ENCODE data around the gene KCNC1. TPM values are rescaled to one million over a fixed set of nuclear protein-coding genes. Genes with fewer than 3 reads are reported as not detected.

The KCNC1 gene
- total and polyA plus RNA-seq, 5 donors: 0.06 to 0.16 (median 0.09) TPM; not detected in 2

DNA sequence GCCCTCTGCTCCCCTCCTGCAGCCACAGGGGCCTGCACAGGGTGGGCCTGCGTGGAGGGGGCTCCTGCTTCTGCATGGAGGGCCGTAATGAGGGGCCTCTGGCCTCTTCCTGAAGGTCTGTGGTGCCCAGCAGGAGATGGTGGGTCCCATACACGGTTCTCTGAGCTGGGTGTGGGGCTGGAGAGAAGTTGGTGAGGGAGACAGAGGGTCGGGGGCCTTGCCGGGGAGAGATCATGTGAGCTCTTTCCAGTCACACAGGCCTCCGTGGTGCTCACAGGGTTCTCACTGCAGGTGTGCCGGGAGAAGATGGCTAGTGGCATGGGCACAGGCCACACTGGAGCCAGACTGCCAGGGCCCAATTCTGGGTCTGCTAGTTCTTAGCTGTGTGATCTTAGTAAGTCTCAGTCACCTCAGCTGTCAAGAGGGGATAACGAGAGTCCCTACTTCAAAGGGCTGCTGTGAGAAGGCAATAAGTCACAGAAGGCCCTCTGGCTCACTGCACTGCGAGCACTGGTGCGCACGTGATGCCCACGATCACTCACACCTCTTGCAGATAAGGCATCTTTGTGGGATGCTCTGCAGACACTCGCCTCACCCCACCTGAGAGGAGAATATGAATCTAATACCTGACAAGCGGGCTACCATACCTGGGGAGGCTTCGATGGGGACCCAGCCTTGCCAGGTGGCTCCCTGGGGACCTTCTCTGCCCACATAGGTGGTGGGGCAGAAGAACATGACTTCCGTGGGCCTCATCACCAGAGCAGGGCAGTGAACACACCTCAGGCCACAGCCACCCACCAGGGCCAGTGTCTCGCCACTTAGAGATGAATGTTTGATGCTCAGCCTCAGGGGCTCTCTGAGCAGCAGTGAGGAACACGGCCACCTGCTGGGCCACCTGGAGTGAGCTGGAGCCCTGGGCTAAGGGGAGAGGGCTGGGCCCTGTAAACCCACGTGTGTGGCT, 14.5 kb downstream of the KCNC1 start:
- 80% methylated on average over 19 of the region's 19 CpGs for WGBS
- H3K27ac ChIP-seq (ENCODE audit: low read length): no peak overlapping the region
- H3K4me3 ChIP-seq (ENCODE audit: low read length): no peak overlapping the region
- DNase-seq (peak in 1 of 3 donors; percentile 33), ATAC-seq (peak in 1 of 2 donors; percentile 7)
- no peaks in the 10 kb centered on the region for H3K27me3 ChIP-seq (ENCODE audit: control insufficient read depth, insufficient read depth)
- no peaks in the 10 kb centered on the region for H3K9me3 ChIP-seq (ENCODE audit: control insufficient read depth, low read length)
- no peaks in the 10 kb centered on the region for H3K4me1 ChIP-seq (ENCODE audit: control insufficient read depth, insufficient read depth, low read length)
- intact Hi-C loops (cut with DNase I): no loop called here

DNA sequence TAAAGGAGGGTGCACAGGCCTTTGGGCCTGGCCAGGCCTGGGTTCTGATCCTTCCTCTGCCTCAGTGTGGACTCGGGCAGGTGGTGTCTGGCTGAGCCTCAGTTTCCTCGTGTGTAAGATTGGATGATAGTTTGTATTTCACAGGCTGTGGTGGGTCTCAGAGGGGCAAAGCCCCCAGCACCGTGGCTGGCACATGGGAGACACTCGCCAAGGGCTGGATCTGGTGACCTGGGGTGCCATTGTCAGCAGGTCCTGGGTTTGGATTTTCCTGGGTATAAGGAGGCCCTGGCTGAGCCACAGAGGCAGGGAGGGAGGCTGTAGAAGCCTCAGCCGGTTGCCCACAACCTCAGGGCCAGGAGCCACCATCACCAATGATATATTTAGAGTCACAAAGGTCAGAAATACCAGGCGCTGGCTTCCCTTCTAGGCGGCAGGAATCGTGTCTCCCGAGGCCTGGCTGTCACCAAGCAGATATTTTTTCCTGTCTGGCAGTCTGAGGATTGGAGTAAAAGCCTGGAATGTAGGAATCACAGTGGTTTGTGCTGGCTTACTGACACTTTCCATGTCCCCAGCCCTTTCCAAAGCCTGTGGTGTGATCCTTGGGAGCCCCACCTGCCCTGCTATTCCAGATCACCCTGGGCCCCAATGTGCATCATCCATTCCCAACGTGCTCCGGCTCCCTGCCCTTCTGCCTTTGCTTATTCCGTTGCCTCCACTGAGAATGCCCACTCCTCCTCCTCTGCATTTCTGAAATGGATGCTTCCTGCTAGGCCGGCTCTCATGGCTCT, 15.6 kb downstream of the KCNC1 start:
- WGBS: 49% methylated on average over 13 of the region's 13 CpGs
- DNase-seq (peak in 1 of 3 donors; percentile 16), ATAC-seq (no peak)
- H3K27ac ChIP-seq (ENCODE audit: low read length): no peak overlapping the region
- intact Hi-C loops (cut with DNase I): no loop called here
- H3K4me1 ChIP-seq (ENCODE audit: control insufficient read depth, insufficient read depth, low read length): no peaks in the 10 kb centered on the region
- H3K9me3 ChIP-seq (ENCODE audit: control insufficient read depth, low read length): no peaks in the 10 kb centered on the region
- no peaks in the 10 kb centered on the region for H3K27me3 ChIP-seq (ENCODE audit: control insufficient read depth, insufficient read depth)
- H3K4me3 ChIP-seq (ENCODE audit: low read length): no peak overlapping the region

DNA sequence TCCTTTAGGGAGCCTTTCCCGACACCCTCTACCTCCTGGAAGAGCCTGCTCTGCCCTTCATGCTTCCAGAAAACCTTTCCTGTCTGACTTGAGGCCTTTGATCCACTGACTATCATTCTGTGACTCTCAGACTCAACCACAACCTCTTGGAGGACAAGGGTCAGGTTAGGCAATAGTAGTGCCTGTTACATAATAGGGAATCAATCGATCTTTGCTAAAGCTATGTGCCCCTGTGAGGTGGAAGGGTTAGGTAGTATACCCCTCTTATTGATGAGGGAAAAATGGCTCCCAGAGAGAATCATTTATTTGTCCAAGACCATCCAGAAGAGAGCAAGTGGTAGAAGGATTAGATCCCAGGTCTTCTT, 16.2 kb downstream of the KCNC1 start:
- no peaks in the 10 kb centered on the region for H3K27me3 ChIP-seq (ENCODE audit: control insufficient read depth, insufficient read depth)
- no peaks in the 10 kb centered on the region for H3K9me3 ChIP-seq (ENCODE audit: control insufficient read depth, low read length)
- 73% methylated on average over 2 of the region's 2 CpGs for WGBS
- intact Hi-C loops (cut with DNase I): no loop called here
- DNase-seq: no peak
- no peak for ATAC-seq
- H3K4me3 ChIP-seq (ENCODE audit: low read length): no peak overlapping the region
- no peak overlapping the region for H3K27ac ChIP-seq (ENCODE audit: low read length)
- no peaks in the 10 kb centered on the region for H3K4me1 ChIP-seq (ENCODE audit: control insufficient read depth, insufficient read depth, low read length)

DNA sequence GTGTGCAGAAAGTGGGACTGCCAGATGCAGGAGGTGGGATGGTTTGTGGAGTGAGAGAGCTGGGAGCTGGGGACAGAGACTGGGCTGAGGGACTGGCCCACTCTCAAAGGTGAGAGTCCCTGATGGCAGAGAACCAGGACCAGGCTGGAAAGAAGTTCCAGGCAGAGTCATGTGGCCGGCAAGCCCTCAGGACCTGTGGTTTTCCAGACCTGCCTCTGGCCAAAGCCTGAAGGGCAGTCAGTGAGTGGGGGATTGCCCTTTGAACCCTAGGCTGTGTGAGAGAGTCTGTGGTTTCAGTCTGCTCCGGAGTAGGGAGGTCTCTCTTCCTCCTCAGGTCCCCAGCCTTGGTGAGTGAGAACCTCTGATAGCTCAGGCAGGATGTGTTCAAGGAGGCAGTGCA, 17.0 kb downstream of the KCNC1 start:
- Histone ChIP-seq H3K4me1 (ENCODE audit: control insufficient read depth, insufficient read depth, low read length) (no peaks in the 10 kb centered on the region), H3K27me3 (ENCODE audit: control insufficient read depth, insufficient read depth) (no peaks in the 10 kb centered on the region), H3K9me3 (ENCODE audit: control insufficient read depth, low read length) (no peaks in the 10 kb centered on the region), H3K4me3 (ENCODE audit: low read length) (no peak overlapping the region), H3K27ac (ENCODE audit: low read length) (no peak overlapping the region)
- intact Hi-C loops (cut with DNase I): no loop called here
- DNase-seq: no peak
- ATAC-seq: no peak
- 74% methylated on average over 2 of the region's 2 CpGs for WGBS

DNA sequence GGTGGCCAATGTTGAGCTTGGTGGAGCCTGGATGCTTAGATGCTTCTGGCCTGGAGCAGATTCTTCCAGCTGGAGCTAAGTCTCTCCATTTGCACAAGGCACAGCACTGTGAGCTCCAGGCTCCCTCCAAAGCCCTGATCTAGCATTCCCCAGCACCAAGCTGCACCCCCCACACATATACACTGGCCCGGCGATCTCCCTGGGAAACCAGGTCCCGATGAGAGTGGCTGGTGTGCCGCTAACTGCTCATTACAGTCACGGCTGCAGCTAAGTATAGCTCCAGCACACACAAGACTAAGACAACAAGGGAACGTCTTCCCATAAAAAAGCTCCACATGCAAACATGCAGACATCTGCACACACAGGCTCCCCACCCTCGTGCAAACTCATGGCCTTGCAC, 17.6 kb downstream of the KCNC1 start:
- no peak for ATAC-seq
- Histone ChIP-seq H3K27ac (ENCODE audit: low read length) (no peak overlapping the region), H3K9me3 (ENCODE audit: control insufficient read depth, low read length) (no peaks in the 10 kb centered on the region), H3K4me3 (ENCODE audit: low read length) (no peak overlapping the region), H3K27me3 (ENCODE audit: control insufficient read depth, insufficient read depth) (no peaks in the 10 kb centered on the region), H3K4me1 (ENCODE audit: control insufficient read depth, insufficient read depth, low read length) (no peaks in the 10 kb centered on the region)
- WGBS: 76% methylated on average over 7 of the region's 7 CpGs
- DNase-seq: peak in 1 of 3 donors; percentile 16
- intact Hi-C loops (cut with DNase I): no loop called here

DNA sequence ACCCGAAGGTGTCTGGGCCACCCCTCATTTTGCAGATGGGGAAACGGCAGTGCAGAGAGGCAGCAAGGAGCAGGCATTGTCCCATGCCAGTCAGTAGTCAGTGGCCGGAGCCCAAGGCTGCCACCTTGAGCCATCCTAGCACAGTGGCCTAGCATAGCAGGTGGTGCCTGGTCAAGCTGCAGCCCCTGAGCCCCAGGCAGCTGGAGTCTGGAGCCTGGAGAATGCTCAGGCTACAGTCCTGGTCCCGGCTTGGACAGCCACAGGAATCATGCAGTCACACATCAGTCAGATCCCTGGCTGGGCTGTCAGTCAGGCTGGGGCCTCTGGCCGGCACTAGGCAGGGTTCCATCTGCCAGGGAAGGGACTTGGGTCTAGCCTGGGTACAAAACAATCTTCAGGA, 18.6 kb downstream of the KCNC1 start:
- no peaks in the 10 kb centered on the region for H3K27me3 ChIP-seq (ENCODE audit: control insufficient read depth, insufficient read depth)
- no peak overlapping the region for H3K27ac ChIP-seq (ENCODE audit: low read length)
- H3K4me1 ChIP-seq (ENCODE audit: control insufficient read depth, insufficient read depth, low read length): no peaks in the 10 kb centered on the region
- H3K4me3 ChIP-seq (ENCODE audit: low read length): no peak overlapping the region
- intact Hi-C loops (cut with DNase I): no loop called here
- no peak for ATAC-seq
- no peaks in the 10 kb centered on the region for H3K9me3 ChIP-seq (ENCODE audit: control insufficient read depth, low read length)
- WGBS: 70% methylated on average over 5 of the region's 5 CpGs
- DNase-seq: peak in 2 of 3 donors; percentile 2 to 39

DNA sequence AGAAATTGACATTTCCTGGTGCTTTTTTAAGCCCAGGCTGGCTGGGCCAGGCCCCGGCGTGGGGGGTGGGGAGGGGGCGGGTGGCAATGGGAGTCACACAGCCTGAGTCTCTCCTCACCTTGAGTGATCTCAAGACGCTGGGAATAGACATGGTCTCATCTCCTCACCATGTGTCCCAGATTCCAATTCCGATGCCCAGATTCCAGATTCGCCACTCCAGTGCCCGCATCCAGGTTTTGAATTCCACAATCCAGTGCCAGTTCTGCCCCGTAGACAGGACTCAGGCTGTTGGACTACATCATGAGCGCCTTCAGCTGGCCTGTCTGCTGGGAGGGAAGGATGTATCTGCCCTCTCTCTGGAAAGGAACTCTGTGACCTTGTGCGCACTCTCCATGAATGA, 19.1 kb downstream of the KCNC1 start:
- H3K27ac ChIP-seq (ENCODE audit: low read length): no peak overlapping the region
- DNase-seq: no peak

DNA sequence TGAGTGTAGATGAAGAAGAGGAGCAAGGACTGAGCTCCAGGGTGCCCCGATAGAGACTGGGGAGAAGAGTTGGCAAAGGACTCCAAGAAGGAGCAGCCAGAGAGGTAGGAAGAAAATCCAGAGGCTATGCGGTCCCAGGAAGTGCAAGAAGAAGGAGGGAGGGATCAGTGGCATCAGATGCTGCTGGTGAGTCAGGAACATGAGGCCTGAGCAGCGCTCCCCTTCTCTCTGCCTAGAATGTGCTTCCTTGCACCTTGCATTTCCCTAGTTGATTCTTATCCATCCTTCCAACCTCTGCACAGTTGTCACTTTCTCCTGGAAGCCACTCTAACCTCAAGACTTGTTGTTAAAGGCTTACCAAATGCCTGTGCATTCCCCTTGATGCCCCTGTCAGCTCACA, 21.3 kb downstream of the KCNC1 start:
- ATAC-seq (no peak), DNase-seq (no peak)
- H3K27ac ChIP-seq (ENCODE audit: low read length): no peak overlapping the region
- no peaks in the 10 kb centered on the region for H3K27me3 ChIP-seq (ENCODE audit: control insufficient read depth, insufficient read depth)
- no peaks in the 10 kb centered on the region for H3K9me3 ChIP-seq (ENCODE audit: control insufficient read depth, low read length)
- intact Hi-C loops (cut with DNase I): no loop called here
- 63% methylated on average over 3 of the region's 3 CpGs for WGBS
- no peaks in the 10 kb centered on the region for H3K4me1 ChIP-seq (ENCODE audit: control insufficient read depth, insufficient read depth, low read length)
- no peak overlapping the region for H3K4me3 ChIP-seq (ENCODE audit: low read length)

More for the DNA sequence above, 19.1 kb downstream of the KCNC1 start:
- Histone ChIP-seq H3K4me1 (ENCODE audit: control insufficient read depth, insufficient read depth, low read length) (no peaks in the 10 kb centered on the region), H3K27me3 (ENCODE audit: control insufficient read depth, insufficient read depth) (no peaks in the 10 kb centered on the region), H3K9me3 (ENCODE audit: control insufficient read depth, low read length) (no peaks in the 10 kb centered on the region), H3K4me3 (ENCODE audit: low read length) (no peak overlapping the region)
- intact Hi-C loops (cut with DNase I): no loop called here
- 79% methylated on average over 10 of the region's 10 CpGs for WGBS
- ATAC-seq: no peak

DNA sequence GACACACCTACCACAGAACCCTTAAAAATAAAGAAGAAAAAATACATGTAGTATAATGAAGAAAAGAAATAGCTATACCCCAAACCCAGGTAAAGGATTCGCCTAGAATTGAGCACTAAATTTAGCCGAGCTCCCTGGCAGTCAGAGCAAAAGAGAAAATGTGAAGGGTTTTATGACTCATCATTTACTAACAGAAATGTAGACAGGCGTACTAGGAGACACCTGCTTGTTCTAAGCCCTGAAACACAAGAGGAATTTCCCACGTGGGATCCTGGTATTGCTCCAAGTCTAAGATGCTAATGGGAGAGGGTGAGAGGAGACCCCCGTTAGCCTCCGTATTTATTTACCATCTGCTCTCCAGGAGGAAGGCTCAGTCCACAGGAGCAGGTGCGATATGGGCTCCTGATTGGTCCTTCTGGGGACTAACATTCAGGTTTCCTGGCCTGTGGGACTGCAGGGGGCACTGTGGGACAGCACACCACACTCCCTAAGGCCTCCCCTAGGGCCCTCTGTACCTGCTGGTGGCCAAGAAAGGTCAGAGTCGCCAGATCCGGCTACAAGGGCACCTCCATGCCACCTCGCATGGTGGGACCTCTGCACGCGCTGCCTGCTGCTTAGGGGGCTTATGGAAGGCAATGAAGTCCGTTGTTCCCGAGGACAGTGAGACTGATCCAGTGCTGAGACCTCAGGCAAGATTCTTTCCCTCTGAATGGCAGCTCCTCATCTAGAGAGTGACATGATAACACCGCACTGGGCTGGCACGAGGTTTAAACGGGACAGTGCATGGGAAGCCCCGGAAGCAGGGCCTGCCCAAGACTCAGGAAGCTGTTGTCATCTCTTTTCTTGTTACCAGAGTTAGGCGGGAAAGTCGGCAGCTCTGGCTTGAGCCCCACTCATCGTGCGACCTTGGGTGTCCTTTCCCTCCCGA, 25.8 kb downstream of the KCNC1 start:
- Histone ChIP-seq H3K9me3 (ENCODE audit: control insufficient read depth, low read length) (no peaks in the 10 kb centered on the region), H3K27ac (ENCODE audit: low read length) (no peak overlapping the region), H3K27me3 (ENCODE audit: control insufficient read depth, insufficient read depth) (no peaks in the 10 kb centered on the region), H3K4me3 (ENCODE audit: low read length) (no peak overlapping the region), H3K4me1 (ENCODE audit: control insufficient read depth, insufficient read depth, low read length) (no peaks in the 10 kb centered on the region)
- 44% methylated on average over 23 of the region's 23 CpGs for whole genome bisulfite sequencing
- intact Hi-C loops (cut with DNase I): loop anchor here (5.0 to 10.0 kb wide), 4 partner anchors 64 to 217 kb away; no protein-coding TSS in a partner anchor
- ATAC-seq (peak; percentile 80 to 82), DNase-seq (peak in 2 of 3 donors; percentile 26 to 65)

DNA sequence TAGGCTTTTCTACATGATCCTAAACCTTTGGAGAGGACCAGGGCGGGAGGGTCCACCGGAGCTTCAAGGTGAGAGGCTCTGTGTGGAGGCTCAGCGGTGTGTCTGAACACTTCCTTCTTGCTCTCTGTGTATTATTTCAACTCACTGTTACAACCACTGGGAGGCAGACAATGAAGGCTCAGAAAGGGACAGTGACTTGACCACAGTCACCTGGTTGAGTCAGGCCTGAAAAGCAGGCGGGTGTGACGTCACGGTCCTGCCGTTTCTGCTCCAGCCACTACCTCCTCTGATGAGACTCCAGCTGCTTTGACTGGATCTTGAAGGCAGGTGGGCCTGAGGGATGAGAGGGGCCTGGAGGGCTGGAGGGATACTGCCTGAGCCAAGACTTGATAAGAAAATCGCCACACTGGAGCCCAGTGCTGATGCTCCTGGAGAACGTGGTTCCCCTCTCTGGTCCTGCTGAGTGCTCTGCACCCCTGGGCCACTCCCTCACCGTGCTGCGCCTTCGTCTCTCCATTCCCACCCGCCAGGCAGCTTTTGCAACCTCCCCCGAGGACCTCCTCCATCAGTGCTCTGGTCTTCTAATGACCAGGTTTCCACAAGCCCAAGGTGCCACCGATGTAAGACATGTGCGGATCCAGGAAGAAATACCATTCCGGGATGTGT, 27.9 kb downstream of the KCNC1 start:
- intact Hi-C loops (cut with DNase I): loop anchor here (5.0 to 10.0 kb wide), 4 partner anchors 62 to 215 kb away; no protein-coding TSS in a partner anchor
- Histone ChIP-seq H3K27me3 (ENCODE audit: control insufficient read depth, insufficient read depth) (no peaks in the 10 kb centered on the region), H3K4me1 (ENCODE audit: control insufficient read depth, insufficient read depth, low read length) (no peaks in the 10 kb centered on the region), H3K9me3 (ENCODE audit: control insufficient read depth, low read length) (no peaks in the 10 kb centered on the region), H3K4me3 (ENCODE audit: low read length) (no peak overlapping the region), H3K27ac (ENCODE audit: low read length) (no peak overlapping the region)
- ATAC-seq (no peak), DNase-seq (no peak)
- 86% methylated on average over 17 of the region's 17 CpGs for WGBS
